Trophoblast cell (in vitro differentiated cells and primary cell): Measurements from ENCODE around the gene SCARB2.

Experiments used
- DNase-seq, 2 donors: peaks; one replicate each; pipeline ENCODE4 v3.0.0-alpha.2; 2016
- H2AFZ ChIP-seq: 2 replicates; pipeline ENCODE4 v1.6.1; 2013; ENCODE audit warnings: low read length, moderate library complexity, mild to moderate bottlenecking; ENCODE audit not compliant: insufficient read depth, poor library complexity
- H2AK5ac ChIP-seq: 2 replicates; pipeline ENCODE4 v1.6.1; 2013; ENCODE audit warnings: mild to moderate bottlenecking, low read length
- H2BK120ac ChIP-seq: 2 replicates; pipeline ENCODE4 v1.6.1; 2013; ENCODE audit warnings: low read length, mild to moderate bottlenecking, moderate library complexity; ENCODE audit not compliant: insufficient read depth, poor library complexity
- H2BK12ac ChIP-seq: 2 replicates; pipeline ENCODE4 v1.6.1; 2013; ENCODE audit warnings: mild to moderate bottlenecking, low read length, moderate library complexity
- H2BK5ac ChIP-seq: 2 replicates; pipeline ENCODE4 v1.6.1; 2013; ENCODE audit warnings: low read length, low read depth, moderate library complexity, mild to moderate bottlenecking; ENCODE audit not compliant: poor library complexity
- H3K14ac ChIP-seq: 2 replicates; pipeline ENCODE4 v1.6.1; 2013; ENCODE audit warnings: mild to moderate bottlenecking, low read length
- H3K18ac ChIP-seq: 2 replicates; pipeline ENCODE4 v1.6.1; 2013; ENCODE audit warnings: mild to moderate bottlenecking, low read length
- H3K23ac ChIP-seq: 2 replicates; pipeline ENCODE4 v1.6.1; 2013; ENCODE audit warnings: low read length
- H3K27ac ChIP-seq: 2 replicates; pipeline ENCODE4 v1.5.1; 2013; ENCODE audit warnings: low read depth, mild to moderate bottlenecking, inconsistent platforms, low read length, moderate library complexity
- H3K27me3 ChIP-seq: 2 replicates; pipeline ENCODE4 v1.6.1; 2013; ENCODE audit warnings: inconsistent platforms, mild to moderate bottlenecking, low read length, moderate library complexity; ENCODE audit not compliant: insufficient read depth
- H3K36me3 ChIP-seq, 2 experiments: 1 replicate in 1 of 2; 2 replicates in 1 of 2; pipeline ENCODE4 v1.6.1; 2013; ENCODE audit warnings: low read length in 2 of 2, mild to moderate bottlenecking in 2 of 2, moderate library complexity in 1 of 2; ENCODE audit not compliant: insufficient read depth in 2 of 2, control insufficient read depth in 1 of 2
- H3K4ac ChIP-seq: 2 replicates; pipeline ENCODE4 v1.6.1; 2013; ENCODE audit warnings: low read depth, mild to moderate bottlenecking, low read length, moderate library complexity
- H3K4me1 ChIP-seq, 2 experiments: 1 replicate in 1 of 2; 2 replicates in 1 of 2; pipeline ENCODE4 v1.6.1; 2013; ENCODE audit warnings: low read length in 2 of 2, mild to moderate bottlenecking in 2 of 2, moderate library complexity in 1 of 2; ENCODE audit not compliant: insufficient read depth in 2 of 2, control insufficient read depth in 1 of 2
- H3K4me2 ChIP-seq: 2 replicates; pipeline ENCODE4 v1.6.1; 2013; ENCODE audit warnings: inconsistent platforms, mild to moderate bottlenecking, low read length, moderate library complexity
- H3K4me3 ChIP-seq: 2 replicates; pipeline ENCODE4 v1.5.1; 2013; ENCODE audit warnings: mild to moderate bottlenecking, low read depth, low read length, inconsistent platforms
- H3K79me1 ChIP-seq: one replicate; pipeline ENCODE4 v1.6.1; 2013; ENCODE audit warnings: low read length
- H3K79me2 ChIP-seq: 2 replicates; pipeline ENCODE4 v1.6.1; 2013; ENCODE audit warnings: low read length, mild to moderate bottlenecking; ENCODE audit not compliant: control insufficient read depth, insufficient read depth, poor library complexity
- H3K9ac ChIP-seq: 2 replicates; pipeline ENCODE4 v1.6.1; 2013; ENCODE audit warnings: mild to moderate bottlenecking, low read length
- H3K9me3 ChIP-seq: 2 replicates; pipeline ENCODE4 v1.6.1; 2013; ENCODE audit warnings: low read depth, mild to moderate bottlenecking, control low read depth, inconsistent platforms, low read length; ENCODE audit not compliant: insufficient read depth
- H4K12ac ChIP-seq: 2 replicates; pipeline ENCODE4 v1.6.1; 2013; ENCODE audit warnings: low read depth, mild to moderate bottlenecking, low read length, moderate library complexity
- H4K8ac ChIP-seq: 2 replicates; pipeline ENCODE4 v1.6.1; 2013; ENCODE audit warnings: low read depth, mild to moderate bottlenecking, low read length, moderate library complexity
- H4K91ac ChIP-seq: one replicate; pipeline ENCODE4 v1.6.1; 2013; ENCODE audit warnings: low read depth, mild to moderate bottlenecking, low read length, moderate library complexity
- WGBS: extraction: QIAGEN DNeasy Blood & Tissue Kit; methylation state at CpG from one replicate; pipeline ENCODE4 v1.1.7; 2013; ENCODE audit warnings: missing lambda C conversion rate; ENCODE audit not compliant: insufficient read length, insufficient coverage; ENCODE audit errors: extremely low coverage; 5-methylcytosine and 5-hydroxymethylcytosine counted together

SCARB2 gene

GRCh38 chr4:76209881-76210280, 3.7 kb downstream of the SCARB2 start:
- H3K4me3 ChIP-seq: no peak overlapping the region
- peaks cover 9% of the 10 kb centered on the region for H3K79me1 ChIP-seq
- no peak overlapping the region for H3K14ac ChIP-seq
- no peaks in the 10 kb centered on the region for H3K27me3 ChIP-seq
- no peaks in the 10 kb centered on the region for H3K9me3 ChIP-seq
- H4K8ac ChIP-seq: no peak overlapping the region
- no peak overlapping the region for H3K4me2 ChIP-seq
- H3K18ac ChIP-seq: no peak overlapping the region
- H2BK5ac ChIP-seq: no peak overlapping the region
- H4K91ac ChIP-seq: no peak overlapping the region
- no peak overlapping the region for H3K27ac ChIP-seq
- H2BK120ac ChIP-seq: no peak overlapping the region
- no peak overlapping the region for H3K4ac ChIP-seq
- no peak overlapping the region for H3K9ac ChIP-seq
- no peaks in the 10 kb centered on the region for H3K36me3 ChIP-seq
- H3K23ac ChIP-seq: no peak overlapping the region
- no peak overlapping the region for H2AK5ac ChIP-seq
- peaks cover 7% of the 10 kb centered on the region for H3K79me2 ChIP-seq
- no peak for DNase-seq
- H2AFZ ChIP-seq: no peak overlapping the region
- WGBS: no CpG with 5 or more reads among the region's 4 CpGs
- no peak overlapping the region for H2BK12ac ChIP-seq
- no peak overlapping the region for H4K12ac ChIP-seq
- H3K4me1 ChIP-seq: peaks cover 5 to 11% of the 10 kb centered on the region in 2 experiments

DNA sequence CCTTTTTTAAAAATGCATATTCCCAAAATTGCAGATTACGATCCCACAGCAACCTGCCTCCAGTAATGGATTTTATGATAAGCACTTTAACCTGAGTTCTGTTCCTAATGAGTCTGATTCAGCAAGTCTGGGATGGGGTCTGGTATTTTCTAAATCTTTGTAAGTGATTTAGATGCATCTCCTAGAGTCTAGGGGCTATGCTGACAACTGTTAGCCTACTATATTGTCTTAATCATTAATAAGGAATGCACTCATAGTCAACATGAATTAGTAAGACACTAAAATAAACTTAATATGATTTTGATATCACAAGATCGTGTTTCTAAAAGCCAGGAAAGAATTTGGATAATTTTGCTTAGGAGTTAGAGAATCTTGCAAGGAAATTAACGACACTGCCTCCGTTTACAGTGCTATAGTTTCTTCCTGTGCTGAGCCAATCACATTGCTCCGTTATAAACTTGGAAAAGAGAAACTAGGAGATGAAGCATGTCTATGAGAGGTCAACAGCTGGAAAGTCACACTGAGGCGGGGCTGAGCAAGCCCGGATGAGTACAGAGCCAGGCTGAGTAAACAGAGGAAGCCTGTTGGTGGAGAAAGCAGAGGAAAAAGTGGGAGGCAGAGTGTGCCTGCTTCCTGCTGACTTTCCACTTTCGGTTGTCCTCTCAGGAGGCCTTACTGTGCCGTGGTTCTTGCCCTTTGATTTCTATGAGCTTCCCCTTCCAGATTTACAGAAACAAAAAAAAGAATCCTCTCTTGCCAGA, 5.4 kb downstream of the SCARB2 start:
- no CpG with 5 or more reads among the region's 9 CpGs for WGBS
- no peak overlapping the region for H3K9ac ChIP-seq

GRCh38 chr4:76207549-76207948, 6.1 kb downstream of the SCARB2 start:
- no peak overlapping the region for H2AK5ac ChIP-seq
- no peak overlapping the region for H3K14ac ChIP-seq
- no peaks in the 10 kb centered on the region for H3K27me3 ChIP-seq
- H3K9me3 ChIP-seq: no peaks in the 10 kb centered on the region
- no peak overlapping the region for H4K8ac ChIP-seq
- H3K36me3 ChIP-seq: no peaks in the 10 kb centered on the region
- no peak overlapping the region for H3K9ac ChIP-seq
- H3K79me1 ChIP-seq: no peaks in the 10 kb centered on the region
- DNase-seq: no peak
- no peak overlapping the region for H3K4me3 ChIP-seq
- H3K4me2 ChIP-seq: no peak overlapping the region
- H3K79me2 ChIP-seq: no peaks in the 10 kb centered on the region
- no peak overlapping the region for H2BK120ac ChIP-seq
- no peak overlapping the region for H2AFZ ChIP-seq
- H3K4me1 ChIP-seq: no peaks in the 10 kb centered on the region
- no peak overlapping the region for H3K23ac ChIP-seq
- H3K4ac ChIP-seq: no peak overlapping the region
- H4K91ac ChIP-seq: no peak overlapping the region
- H2BK12ac ChIP-seq: no peak overlapping the region
- no peak overlapping the region for H2BK5ac ChIP-seq
- no peak overlapping the region for H4K12ac ChIP-seq
- H3K18ac ChIP-seq: no peak overlapping the region
- no peak overlapping the region for H3K27ac ChIP-seq

More for the DNA sequence above, 5.4 kb downstream of the SCARB2 start:
- H3K23ac ChIP-seq: no peak overlapping the region
- H2AFZ ChIP-seq: no peak overlapping the region
- H3K79me2 ChIP-seq: no peaks in the 10 kb centered on the region
- H3K4me1 ChIP-seq: peaks cover 0 to 4% of the 10 kb centered on the region in 2 experiments
- no peak overlapping the region for H3K4me2 ChIP-seq
- no peak overlapping the region for H2BK120ac ChIP-seq
- no peaks in the 10 kb centered on the region for H3K27me3 ChIP-seq
- H3K4me3 ChIP-seq: no peak overlapping the region
- H2BK5ac ChIP-seq: no peak overlapping the region
- H3K79me1 ChIP-seq: peaks cover 2% of the 10 kb centered on the region
- no peaks in the 10 kb centered on the region for H3K36me3 ChIP-seq
- no peak overlapping the region for H3K27ac ChIP-seq
- no peak overlapping the region for H3K14ac ChIP-seq
- no peak overlapping the region for H2AK5ac ChIP-seq
- no peak overlapping the region for H3K18ac ChIP-seq
- no peak overlapping the region for H4K12ac ChIP-seq
- H3K4ac ChIP-seq: no peak overlapping the region
- no peaks in the 10 kb centered on the region for H3K9me3 ChIP-seq
- no peak overlapping the region for H4K8ac ChIP-seq
- no peak overlapping the region for H4K91ac ChIP-seq
- no peak overlapping the region for H2BK12ac ChIP-seq
- DNase-seq: peak in 1 of 2 donors; percentile 46

DNA sequence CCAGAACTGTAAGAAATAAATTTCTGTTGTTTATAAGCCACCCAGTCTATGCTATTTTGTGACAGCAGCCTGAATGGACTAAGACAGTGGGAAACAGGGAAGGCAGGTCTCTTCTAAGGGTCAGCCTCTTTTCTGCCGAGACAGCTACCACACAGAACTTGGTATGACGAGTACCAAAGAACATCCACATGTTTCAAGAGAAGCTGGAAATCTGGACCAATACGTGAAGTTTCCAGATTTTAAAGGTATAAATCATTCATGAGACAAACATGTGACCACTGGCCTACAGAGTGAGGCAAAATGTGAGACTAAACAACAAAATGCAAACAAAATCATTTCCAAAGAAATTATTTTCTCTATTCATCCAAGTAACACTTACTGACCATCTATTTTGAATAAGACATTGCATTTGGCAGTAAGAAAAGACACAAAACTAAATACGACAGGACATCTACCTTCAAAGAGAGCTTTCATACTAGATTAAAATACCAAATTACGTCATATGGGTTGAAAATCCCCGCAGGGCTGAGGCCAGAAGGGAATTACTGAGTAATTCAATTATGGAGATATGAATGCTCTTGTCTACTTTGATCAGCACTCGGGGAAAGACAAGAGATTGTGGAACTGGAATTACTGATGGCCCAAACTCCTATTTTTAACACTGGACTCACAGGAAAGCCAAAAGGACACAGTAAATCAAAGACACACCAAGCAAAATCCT, 7.2 kb downstream of the SCARB2 start:
- Histone ChIP-seq H3K4me2 (no peak overlapping the region), H3K4me1 (no peaks in the 10 kb centered on the region), H3K23ac (no peak overlapping the region), H3K79me2 (no peaks in the 10 kb centered on the region), H2BK120ac (no peak overlapping the region), H2AK5ac (no peak overlapping the region), H3K9me3 (no peaks in the 10 kb centered on the region), H2BK12ac (no peak overlapping the region), H3K27ac (no peak overlapping the region), H3K4me3 (no peak overlapping the region), H3K4ac (no peak overlapping the region), H4K91ac (no peak overlapping the region), H4K12ac (no peak overlapping the region), H3K18ac (no peak overlapping the region), H3K27me3 (no peaks in the 10 kb centered on the region), H2AFZ (no peak overlapping the region), H4K8ac (no peak overlapping the region), H3K9ac (no peak overlapping the region), H2BK5ac (no peak overlapping the region), H3K14ac (no peak overlapping the region), H3K36me3 (no peaks in the 10 kb centered on the region), H3K79me1 (no peaks in the 10 kb centered on the region)
- DNase-seq: peak; percentile 86 to 98
- WGBS: no CpG with 5 or more reads among the region's 7 CpGs
